Mesenteric fat pad (tissue), 1 donor: ENCODE measurements around the gene C5AR2. TPM values are rescaled to one million over a fixed set of nuclear protein-coding genes. Genes with fewer than 3 reads are reported as not detected.
"Not testable (repeated sequence)": the region's sequence is repeated elsewhere in the genome, so short reads cannot be mapped to it uniquely, and the experiment has no call there.

ENCODE experiments used
- DNase-seq: peaks from one replicate; pipeline ENCODE4 v3.0.0-alpha.2; 2020; ENCODE audit warnings: low spot score
- total RNA-seq: library from RNA; stranded (reverse); fragmentation: NEBNext Ultra II Directional; extraction: Animal tissue kit (Norgen Biotek cat#: 25700); gene quantifications from one replicate; pipeline ENCODE4 v1.2.1, GENCODE V29; 2021
- donor health status: DM: yes; HTN: yes; CAD: no.

C5AR2 gene
- total RNA-seq, 1 donor from 2014 or later: 13.9 TPM

DNA sequence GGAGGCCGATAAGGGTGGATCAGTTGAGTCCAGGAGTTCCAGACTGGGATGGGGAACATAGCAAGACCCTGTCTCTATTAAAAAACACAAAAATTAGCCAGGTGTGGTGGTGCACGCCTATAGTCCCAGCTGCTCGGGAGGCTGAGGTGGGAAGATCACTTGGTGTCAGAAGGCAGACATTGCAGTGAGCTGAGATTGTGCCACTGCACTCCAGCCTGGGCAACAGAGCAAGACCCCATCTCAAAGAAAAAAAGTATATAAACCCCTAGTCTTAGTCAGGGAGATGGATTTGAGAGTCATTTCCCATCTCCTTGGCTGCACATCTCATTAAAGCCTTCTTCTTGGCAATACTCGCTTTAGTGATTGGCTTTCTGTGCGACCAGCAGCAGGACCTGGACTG, 51.9 kb downstream of the C5AR2 start:
- not testable (repeated sequence) for DNase-seq

GRCh38 chr19:47384533-47384932, 52.6 kb downstream of the C5AR2 start:
- not testable (repeated sequence) for DNase-seq

- not testable (repeated sequence) for DNase-seq
These were observed 54.6 kb downstream of the C5AR2 start for GRCh38 chr19:47386582-47386981.

DNA sequence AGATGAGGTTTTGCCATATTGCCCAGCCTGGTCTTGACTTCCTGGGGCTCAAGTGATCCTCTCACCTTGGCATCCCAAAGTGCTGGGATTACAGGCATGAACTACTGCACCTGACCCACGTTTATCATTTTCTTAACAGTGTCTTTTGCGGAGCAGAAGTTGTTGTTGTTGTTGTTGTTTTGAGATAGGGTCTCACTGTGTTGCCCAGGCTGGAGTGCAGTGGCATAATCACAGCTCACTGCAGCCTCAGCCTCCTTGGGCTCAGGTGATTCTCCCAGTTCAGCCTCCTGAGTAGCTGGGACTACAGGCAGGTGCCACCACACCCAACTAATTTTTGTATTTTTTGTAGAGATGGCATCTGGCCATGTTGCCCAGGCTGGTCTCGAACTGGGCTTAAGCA, 55.6 kb downstream of the C5AR2 start:
- DNase-seq: not testable (repeated sequence)

GRCh38 chr19:47388721-47389120, 56.7 kb downstream of the C5AR2 start:
- DNase-seq: not testable (repeated sequence)

DNA sequence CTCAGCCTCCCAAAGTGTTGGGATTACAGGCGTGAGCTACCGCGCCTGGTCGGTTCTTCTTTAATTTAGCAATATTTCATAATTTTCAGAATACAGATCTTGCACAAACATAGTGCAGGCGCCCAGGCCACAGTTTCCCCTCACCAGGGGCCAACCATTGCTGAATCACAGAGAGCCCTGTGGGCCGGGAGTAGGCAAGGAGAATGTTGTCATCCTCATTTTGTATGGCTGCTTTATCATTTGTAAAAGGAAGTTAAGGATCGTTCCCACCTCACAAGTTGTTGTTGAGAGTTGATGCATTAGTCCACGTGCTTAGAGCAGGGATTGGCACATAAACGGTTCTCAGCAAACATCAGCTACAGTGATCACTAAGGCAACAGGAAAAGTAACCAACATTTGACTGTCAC, 57.2 kb downstream of the C5AR2 start:
- DNase-seq: no peak

- DNase-seq: no peak
These were observed 58.8 kb downstream of the C5AR2 start for GRCh38 chr19:47390533-47391488.

GRCh38 chr19:47391510-47392223, 59.7 kb downstream of the C5AR2 start:
- no peak for DNase-seq

Other genes starting within 250 kb of the C5AR2 start
- 30.2 TPM for gene ZC3H4, start 218.4 kb upstream of the C5AR2 start, total RNA-seq
- gene SAE1, start 201.3 kb upstream of the C5AR2 start, total RNA-seq: 59.3 TPM
- gene BBC3, start 101.0 kb upstream of the C5AR2 start, total RNA-seq: 3.6 TPM
- 27.3 TPM for gene CCDC9, start 75.7 kb upstream of the C5AR2 start, total RNA-seq
- gene INAFM1, start 57.3 kb upstream of the C5AR2 start, total RNA-seq: 34.4 TPM
- gene C5AR1, start 22.3 kb upstream of the C5AR2 start, total RNA-seq: 135 TPM
- gene DHX34, start 17.1 kb downstream of the C5AR2 start, total RNA-seq: 13.2 TPM
- gene MEIS3, start 87.4 kb downstream of the C5AR2 start, total RNA-seq: 15.9 TPM
- not detected for gene SLC8A2, start 139.7 kb downstream of the C5AR2 start, total RNA-seq
- 9.8 TPM for gene KPTN, start 152.0 kb downstream of the C5AR2 start, total RNA-seq
- gene NAPA, start 182.9 kb downstream of the C5AR2 start, total RNA-seq: 99.0 TPM
- 0.87 TPM for gene ZNF541, start 241.0 kb downstream of the C5AR2 start, total RNA-seq